CD4-positive, alpha-beta T cell (primary cell): ENCODE measurements around the gene LIN7C. TPM values are rescaled to one million over a fixed set of nuclear protein-coding genes. Genes with fewer than 3 reads are reported as not detected.

Experiments used
- ATAC-seq: fragments of 200-7000 bp; cut with Tn5 transposase; one replicate; pipeline ENCODE4 v1.10.0; 2022; ENCODE audit warnings: mild to moderate bottlenecking; ENCODE audit not compliant: poor library complexity
- CTCF ChIA-PET: fragments of 350-600 bp; sonication (Branson Sonifier 250); formaldehyde crosslinking; loops from one replicate; lab custom pipeline; 2021; ENCODE audit warnings: antibody characterized with exemption, inconsistent platforms; lab: Charles Lee
- POLR2A ChIA-PET: fragments of 350-600 bp; sonication (Branson Sonifier 250); formaldehyde crosslinking; loops from one replicate; lab custom pipeline; 2021; ENCODE audit warnings: antibody characterized with exemption, inconsistent platforms; lab: Charles Lee
- DNase-seq, 14 experiments: peaks; one replicate each; pipeline ENCODE4 v3.0.0-alpha.2; 2013 to 2020; ENCODE audit warnings: mixed read lengths in 2 of 14
- H3K27ac ChIP-seq, 2 donors: one replicate each; pipeline versions ENCODE4 v1.5.1 to v1.7.0; 2013; ENCODE audit warnings: low read length in 2 of 2, low read depth in 1 of 2, mild to moderate bottlenecking in 1 of 2
- H3K27me3 ChIP-seq, 2 experiments: 1 replicate in 1 of 2; 2 replicates in 1 of 2; pipeline versions ENCODE4 v1.6.1 to v1.7.0; 2013; ENCODE audit warnings: low read length in 2 of 2, control low read depth in 1 of 2, mild to moderate bottlenecking in 1 of 2, moderate library complexity in 1 of 2; ENCODE audit not compliant: insufficient read depth in 2 of 2, control insufficient read depth in 1 of 2
- H3K36me3 ChIP-seq: one replicate; pipeline ENCODE4 v1.6.1; 2013; ENCODE audit warnings: low read length, control low read depth; ENCODE audit not compliant: insufficient read depth
- H3K4me1 ChIP-seq: one replicate; pipeline ENCODE4 v1.6.1; 2013; ENCODE audit warnings: low read length, control low read depth; ENCODE audit not compliant: insufficient read depth
- H3K4me3 ChIP-seq: one replicate; pipeline ENCODE4 v1.5.1; 2013; ENCODE audit warnings: mild to moderate bottlenecking, low read length, moderate library complexity
- H3K9me3 ChIP-seq, 2 experiments: 1 replicate in 1 of 2; 2 replicates in 1 of 2; pipeline versions ENCODE4 v1.6.1 to v1.7.0; 2013; ENCODE audit warnings: low read length in 2 of 2, mild to moderate bottlenecking in 2 of 2, control low read depth in 1 of 2, moderate library complexity in 1 of 2; ENCODE audit not compliant: control insufficient read depth in 1 of 2, insufficient read depth in 1 of 2
- H3K27ac Mint-ChIP-seq: one replicate; pipeline ENCODE4 v1.8.0; 2020; ENCODE audit warnings: mixed read lengths
- H3K27me3 Mint-ChIP-seq: one replicate; pipeline ENCODE4 v1.8.0; 2021; ENCODE audit warnings: mixed read lengths
- H3K36me3 Mint-ChIP-seq: one replicate; pipeline ENCODE4 v1.8.0; 2021; ENCODE audit warnings: low read depth, mixed read lengths
- H3K4me1 Mint-ChIP-seq: one replicate; pipeline ENCODE4 v1.8.0; 2021; ENCODE audit warnings: low read depth, mixed read lengths
- H3K4me3 Mint-ChIP-seq: one replicate; pipeline ENCODE4 v1.8.0; 2020; ENCODE audit warnings: mild to moderate bottlenecking, mixed read lengths
- H3K9me3 Mint-ChIP-seq: one replicate; pipeline ENCODE4 v1.8.0; 2020; ENCODE audit warnings: mixed read lengths
- intact Hi-C, 2 experiments: fragments of 100-400 bp; cut with DNase I in 1 of 2; cut with micrococcal nuclease in 1 of 2; formaldehyde crosslinking; loops; one replicate each; pipeline versions ENCODE4 v1.15.1 to v1.9.0; 2023 to 2025; cut with DNase I, micrococcal nuclease
- total RNA-seq, 174 experiments: library from RNA in 2 of 174; stranded (reverse) in 2 of 174; gene quantifications; one replicate each; pipeline ENCODE4 v1.2.3 and lab custom pipeline; 2021 to 2026
- TF ChIP-seq, protein P1 (sequence below): fragments of 200-600 bp; IDR thresholded peaks from one replicate; pipeline ENCODE4 v1.8.0; 2022; ENCODE audit warnings: antibody characterized with exemption, mild to moderate bottlenecking

LIN7C gene
- total RNA-seq, 2 experiments from 2014 or later, result 27.1 to 27.6 TPM

DNA sequence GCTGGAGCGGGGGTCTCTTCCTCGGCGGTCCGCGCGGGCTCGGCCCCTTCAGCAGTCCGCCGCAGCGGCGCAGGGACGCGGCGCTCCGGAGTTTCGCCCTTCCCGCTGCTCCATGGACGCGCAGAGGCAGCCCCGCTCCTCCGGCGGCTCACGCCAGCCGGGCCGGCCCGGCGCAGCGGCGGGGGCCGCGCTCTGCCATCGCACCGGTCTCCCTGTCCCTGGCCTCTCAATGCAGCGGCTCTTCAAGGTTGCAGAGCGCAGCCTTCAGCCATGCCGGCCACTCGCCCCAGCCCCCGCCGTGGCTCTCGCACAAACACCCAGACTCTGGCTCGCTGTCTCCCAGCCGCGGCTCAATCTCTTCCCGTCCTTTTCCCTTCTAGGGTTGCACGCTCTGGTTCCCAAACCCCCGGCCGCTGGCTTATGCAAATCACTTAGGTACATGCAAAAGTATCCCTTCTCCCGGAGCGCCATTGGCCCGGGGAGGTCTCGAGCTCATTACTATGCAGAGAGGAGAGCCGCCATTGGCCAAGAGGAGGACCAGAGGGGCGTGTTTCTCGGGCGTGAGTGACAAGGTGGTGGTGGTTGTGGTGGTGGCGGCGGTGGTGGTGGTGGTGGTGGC is 34.1 kb downstream of the LIN7C start, which contains the start of gene LGR4:
LGR4 (minus strand) TSS at position 393 of the 619 bp plus-strand sequence. CDS start 488 bp downstream, outside the sequence.
- Mint-ChIP-seq H3K27me3 (peaks cover 24% of the 10 kb centered on the region), H3K36me3 (peaks cover 4% of the 10 kb centered on the region), H3K9me3 (no peaks in the 10 kb centered on the region), H3K27ac (peak within 1 kb of the TSS; percentile 7), H3K4me1 (peaks cover 24% of the 10 kb centered on the region), H3K4me3 (peak within 1 kb of the TSS; percentile 93)
- CTCF ChIA-PET, result interaction anchor here (0.6 to 4.1 kb wide), 2 partner anchors 14 to 25 kb away, joined by 3 to 24 read pairs; no protein-coding TSS in a partner anchor
- Histone ChIP-seq H3K4me3 (peak within 1 kb of the TSS; percentile 71), H3K4me1 (peaks cover 17% of the 10 kb centered on the region), H3K36me3 (no peaks in the 10 kb centered on the region), H3K9me3 (no peaks in the 10 kb centered on the region), H3K27me3 (peaks cover 8 to 18% of the 10 kb centered on the region in 2 experiments), H3K27ac (no peak within 1 kb of the TSS)
- intact Hi-C loops, result loop anchor here (5.0 to 10.0 kb wide), 3 partner anchors 35 to 110 kb away; partner anchors contain the start of genes CCDC34 (in 2 of the 2) and LIN7C (in 1 of the 2)
- POLR2A ChIA-PET, result interaction anchor here (1.0 to 1.6 kb wide), 4 partner anchors 9 to 46 kb away, joined by 3 to 5 read pairs (median 4); no protein-coding TSS in a partner anchor
- ATAC-seq (peak; percentile 92), DNase-seq (peak; percentile 53 to 85 (median 66))
- TF ChIP-seq, protein P1, sequence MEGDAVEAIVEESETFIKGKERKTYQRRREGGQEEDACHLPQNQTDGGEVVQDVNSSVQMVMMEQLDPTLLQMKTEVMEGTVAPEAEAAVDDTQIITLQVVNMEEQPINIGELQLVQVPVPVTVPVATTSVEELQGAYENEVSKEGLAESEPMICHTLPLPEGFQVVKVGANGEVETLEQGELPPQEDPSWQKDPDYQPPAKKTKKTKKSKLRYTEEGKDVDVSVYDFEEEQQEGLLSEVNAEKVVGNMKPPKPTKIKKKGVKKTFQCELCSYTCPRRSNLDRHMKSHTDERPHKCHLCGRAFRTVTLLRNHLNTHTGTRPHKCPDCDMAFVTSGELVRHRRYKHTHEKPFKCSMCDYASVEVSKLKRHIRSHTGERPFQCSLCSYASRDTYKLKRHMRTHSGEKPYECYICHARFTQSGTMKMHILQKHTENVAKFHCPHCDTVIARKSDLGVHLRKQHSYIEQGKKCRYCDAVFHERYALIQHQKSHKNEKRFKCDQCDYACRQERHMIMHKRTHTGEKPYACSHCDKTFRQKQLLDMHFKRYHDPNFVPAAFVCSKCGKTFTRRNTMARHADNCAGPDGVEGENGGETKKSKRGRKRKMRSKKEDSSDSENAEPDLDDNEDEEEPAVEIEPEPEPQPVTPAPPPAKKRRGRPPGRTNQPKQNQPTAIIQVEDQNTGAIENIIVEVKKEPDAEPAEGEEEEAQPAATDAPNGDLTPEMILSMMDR, result no peak

DNA sequence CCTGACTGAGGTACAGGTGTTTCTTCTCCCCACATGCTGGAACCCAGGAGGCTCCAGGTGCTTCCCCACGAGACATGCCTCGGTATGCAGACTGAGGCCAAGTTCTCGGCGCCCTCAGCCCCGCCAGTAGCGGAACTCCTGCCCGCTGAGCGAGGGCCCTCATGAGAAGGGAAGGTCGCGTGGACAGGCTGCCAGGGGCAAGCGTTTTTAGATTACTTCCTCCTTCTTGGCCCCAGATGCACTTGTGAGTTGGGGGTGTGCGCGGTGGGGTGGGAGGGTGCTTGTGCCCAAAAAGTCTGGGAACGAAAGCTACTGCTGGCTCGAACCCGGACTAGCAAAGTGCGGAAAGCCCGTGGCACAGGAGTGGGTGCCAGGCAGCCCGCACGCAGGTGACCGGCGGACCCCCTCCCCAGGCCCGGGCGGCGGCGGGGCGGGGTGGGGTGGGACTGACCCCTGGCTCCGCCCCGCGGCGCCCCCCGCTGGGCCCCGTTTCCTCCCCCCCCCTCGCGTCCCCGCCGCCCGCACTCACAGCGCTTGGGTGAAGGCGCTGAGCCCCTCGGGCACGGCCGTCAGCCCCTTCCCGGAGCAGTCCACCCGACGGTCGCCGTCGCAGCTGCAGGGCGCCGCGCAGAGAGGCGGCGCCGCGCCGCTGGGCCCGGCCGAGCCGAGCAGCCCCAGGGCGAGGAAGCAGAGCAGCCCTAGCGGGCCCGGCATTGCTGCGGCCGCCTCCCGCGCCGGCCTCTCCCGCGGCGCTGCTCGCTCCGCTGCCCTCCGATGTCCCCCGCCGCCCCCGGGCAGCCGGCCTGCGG is 34.8 kb downstream of the LIN7C start:
- no peaks in the 10 kb centered on the region for H3K9me3 ChIP-seq
- H3K4me3 ChIP-seq, result peak overlapping the region; percentile 57
- H3K27ac ChIP-seq, result no peak overlapping the region
- Mint-ChIP-seq H3K27me3 (peaks cover 24% of the 10 kb centered on the region), H3K36me3 (peaks cover 4% of the 10 kb centered on the region), H3K9me3 (no peaks in the 10 kb centered on the region), H3K27ac (no peak overlapping the region), H3K4me1 (peaks cover 24% of the 10 kb centered on the region), H3K4me3 (peak overlapping the region; percentile 91)
- intact Hi-C loops, result loop anchor here (5.0 to 10.0 kb wide), 3 partner anchors 36 to 109 kb away; partner anchors contain the start of genes CCDC34 (in 2 of the 2) and LIN7C (in 1 of the 2)
- DNase-seq (peak in 10 of 14 experiments; percentile 1 to 46 (median 16)), ATAC-seq (peak; percentile 49)
- POLR2A ChIA-PET, result interaction anchor here (1.0 to 1.6 kb wide), 3 partner anchors 14 to 47 kb away, joined by 3 to 5 read pairs (median 5); no protein-coding TSS in a partner anchor
- TF ChIP-seq, protein P1, result no peak
- peaks cover 8 to 18% of the 10 kb centered on the region in 2 experiments for H3K27me3 ChIP-seq
- H3K4me1 ChIP-seq, result peaks cover 17% of the 10 kb centered on the region
- CTCF ChIA-PET, result interaction anchor here (4.1 kb wide), 1 partner anchor 14 kb away, joined by 24 read pairs; no protein-coding TSS in a partner anchor
- H3K36me3 ChIP-seq, result no peaks in the 10 kb centered on the region
